SK-N-SH (cell line): Measurements from ENCODE around the gene CSTF2. TPM values are rescaled to one million over a fixed set of nuclear protein-coding genes. Genes with fewer than 3 reads are reported as not detected.

Source experiments
- CTCF ChIA-PET: fragments of 300-600, 350-600 bp; formaldehyde crosslinking; extraction: SDS; loops from one replicate; lab custom pipeline; 2021; lab: Yijun Ruan, JAX
- POLR2A ChIA-PET: fragments of 350-600 bp; sonication (Branson Sonifier 250); formaldehyde crosslinking; extraction: SDS; loops from one replicate; lab custom pipeline; 2020; ENCODE audit warnings: antibody characterized with exemption, inconsistent platforms; lab: Yijun Ruan, JAX
- DNase-seq: peaks from one replicate; pipeline ENCODE4 v3.0.0; 2012
- H2AFZ ChIP-seq: fragments of 200-600 bp; sonication (generic); 2 replicates; pipeline ENCODE4 v1.8.1; 2016; ENCODE audit warnings: antibody characterized with exemption, mild to moderate bottlenecking, low read depth
- H3F3A ChIP-seq: fragments of 200-600 bp; sonication (generic); replicated peaks from 2 replicates; pipeline ENCODE3; 2016; ENCODE audit warnings: antibody characterized with exemption, mild to moderate bottlenecking; ENCODE audit not compliant: insufficient read depth
- H3K27ac ChIP-seq, 2 experiments: fragments of 200-500 bp in 1 of 2; fragments of 200-600 bp in 1 of 2; sonication (Bioruptor generic) in 1 of 2; sonication (generic), shearing (Covaris generic) in 1 of 2; 2 replicates each; pipeline versions ENCODE4 v1.5.1 to v1.6.1; 2014 to 2016; ENCODE audit warnings: low read depth in 2 of 2, inconsistent platforms in 1 of 2, low read length in 1 of 2, mild to moderate bottlenecking in 1 of 2, mixed read lengths in 1 of 2
- H3K27me3 ChIP-seq: fragments of 200-600 bp; sonication (generic), shearing (Covaris generic); 2 replicates; pipeline ENCODE4 v1.6.1; 2016; ENCODE audit warnings: mixed run types; ENCODE audit not compliant: insufficient read depth
- H3K36me3 ChIP-seq, 2 experiments: fragments of 200-500 bp in 1 of 2; fragments of 200-600 bp in 1 of 2; sonication (Bioruptor generic) in 1 of 2; sonication (generic) in 1 of 2; replicated peaks in 1 of 2; 2 replicates each; pipeline versions ENCODE3 to v1.5.1; 2014 to 2016; ENCODE audit warnings: low read length in 1 of 2, mild to moderate bottlenecking in 1 of 2; ENCODE audit not compliant: insufficient read depth in 2 of 2, control insufficient read depth in 1 of 2
- H3K4me1 ChIP-seq, 2 experiments: fragments of 200-500 bp in 1 of 2; fragments of 200-600 bp in 1 of 2; sonication (Bioruptor generic) in 1 of 2; sonication (generic), shearing (Covaris generic) in 1 of 2; 2 replicates each; pipeline versions ENCODE4 v1.5.1 to v1.6.1; 2014 to 2016; ENCODE audit warnings: low read depth in 1 of 2, low read length in 1 of 2, mixed run types in 1 of 2; ENCODE audit not compliant: insufficient read depth in 2 of 2, control insufficient read depth in 1 of 2
- H3K4me2 ChIP-seq: fragments of 200-600 bp; sonication (generic), shearing (Covaris generic); 2 replicates; pipeline ENCODE4 v1.6.1; 2017; ENCODE audit warnings: mixed run types
- H3K4me3 ChIP-seq, 2 experiments: fragments of 200-500 bp in 1 of 2; fragments of 200-600 bp in 1 of 2; sonication (Bioruptor generic) in 1 of 2; sonication (generic), shearing (Covaris generic) in 1 of 2; 2 replicates each; pipeline versions ENCODE4 v1.5.1 to v1.8.1; 2014 to 2016; ENCODE audit warnings: low read depth in 2 of 2, inconsistent platforms in 1 of 2, low read length in 1 of 2, mild to moderate bottlenecking in 1 of 2, mixed read lengths in 1 of 2, moderate library complexity in 1 of 2
- H3K79me2 ChIP-seq: fragments of 200-600 bp; sonication (generic); 2 replicates; pipeline ENCODE4 v1.8.1; 2017; ENCODE audit warnings: mild to moderate bottlenecking; ENCODE audit not compliant: insufficient read depth
- H3K9ac ChIP-seq: fragments of 200-600 bp; sonication (generic); 2 replicates; pipeline ENCODE4 v1.6.1; 2017; ENCODE audit warnings: mixed run types
- H3K9me2 ChIP-seq: fragments of 200-600 bp; sonication (generic); 2 replicates; pipeline ENCODE4 v1.6.1; 2017; ENCODE audit warnings: mixed run types
- H3K9me3 ChIP-seq: fragments of 200-600 bp; sonication (generic); 2 replicates; pipeline ENCODE4 v1.6.1; 2017; ENCODE audit warnings: mixed run types, mild to moderate bottlenecking, moderate library complexity
- H4K20me1 ChIP-seq: fragments of 200-600 bp; sonication (generic); 2 replicates; pipeline ENCODE4 v1.6.1; 2017; ENCODE audit warnings: mild to moderate bottlenecking, mixed run types; ENCODE audit not compliant: insufficient read depth
- CHD2 ChIP-seq: fragments of 150-350 bp; IDR thresholded peaks from 2 replicates; pipeline ENCODE4 v1.6.1; 2018; ENCODE audit warnings: low read length; ENCODE audit not compliant: partially characterized antibody
- EP300 ChIP-seq, 2 experiments: IDR thresholded peaks; 2 replicates each; pipeline versions ENCODE4 v1.4.0 to v1.6.1; 2012; ENCODE audit warnings: borderline replicate concordance in 1 of 2, low read depth in 1 of 2, low read length in 1 of 2
- EZH2phosphoT487 ChIP-seq: fragments of 200-600 bp; sonication (generic); IDR thresholded peaks from 2 replicates; pipeline ENCODE4 v1.6.1; 2017; ENCODE audit warnings: low read depth, mixed run types, mild to moderate bottlenecking, antibody characterized with exemption, moderate library complexity, borderline replicate concordance
- GABPA ChIP-seq: IDR thresholded peaks from 2 replicates; pipeline ENCODE4 v1.4.0; 2012; ENCODE audit warnings: low read depth, mild to moderate bottlenecking
- IRF3 ChIP-seq: fragments of 150-350 bp; IDR thresholded peaks from 2 replicates; pipeline ENCODE4 v1.6.1; 2016; ENCODE audit warnings: mild to moderate bottlenecking, low read depth, low read length
- JUND ChIP-seq: IDR thresholded peaks from 2 replicates; pipeline ENCODE4 v1.4.0; 2012
- MAX ChIP-seq: IDR thresholded peaks from 2 replicates; pipeline ENCODE4 v1.4.0; 2012; ENCODE audit warnings: low read depth
- MXI1 ChIP-seq: IDR thresholded peaks from 2 replicates; pipeline ENCODE4 v1.6.1; 2012; ENCODE audit warnings: mild to moderate bottlenecking, low read depth, low read length, improper control_type of control experiment
- PBX3 ChIP-seq: IDR thresholded peaks from 2 replicates; pipeline ENCODE4; 2012
- POLR2AphosphoS5 ChIP-seq: IDR thresholded peaks from 2 replicates; pipeline ENCODE4 v1.6.1; 2012; ENCODE audit warnings: low read depth, low read length
- RAD21 ChIP-seq: IDR thresholded peaks from 2 replicates; pipeline ENCODE4 v1.6.1; 2012; ENCODE audit warnings: mild to moderate bottlenecking, low read length
- RCOR1 ChIP-seq: fragments of 150-350 bp; IDR thresholded peaks from 2 replicates; pipeline ENCODE4 v1.6.1; 2017; ENCODE audit warnings: antibody characterized with exemption, low read length
- SMC3 ChIP-seq: IDR thresholded peaks from 2 replicates; pipeline ENCODE4 v1.6.1; 2012; ENCODE audit warnings: low read depth, low read length, improper control_type of control experiment
- TCF12 ChIP-seq: IDR thresholded peaks from 2 replicates; pipeline ENCODE4 v1.4.0; 2012
- TEAD4 ChIP-seq: IDR thresholded peaks from 2 replicates; pipeline ENCODE4 v1.4.0; 2012; ENCODE audit warnings: mild to moderate bottlenecking, borderline replicate concordance; ENCODE audit not compliant: insufficient read depth
- USF1 ChIP-seq: IDR thresholded peaks from 2 replicates; pipeline ENCODE4 v1.4.0; 2012; ENCODE audit warnings: low read depth, borderline replicate concordance
- ZBTB33 ChIP-seq: IDR thresholded peaks from 2 replicates; pipeline ENCODE4 v1.4.0; 2012; ENCODE audit warnings: low read depth, borderline replicate concordance
- WGBS: methylation state at CpG from one replicate; pipeline ENCODE4 v1.1.6; 2017; ENCODE audit warnings: low lambda C conversion rate; 5-methylcytosine and 5-hydroxymethylcytosine counted together
- polyA plus RNA-seq, 3 experiments: library from polyadenylated mRNA; depleted of rRNA; stranded (reverse); fragments of >200 nt; gene quantifications; 2 replicates each; pipeline ENCODE4 v1.2.3, GENCODE V29; 2012

CSTF2 gene
- polyA plus RNA-seq, 1 of the 3 experiments (the other 2 are of a cell fraction): 33.1 TPM

GRCh38 chrX:100802843-100803242 is 17.3 kb upstream of the CSTF2 start:
- no peaks in the 10 kb centered on the region; the same call in 1 of the 2 replicates for H3K9me3 ChIP-seq
- ChIA-PET CTCF (interaction anchor here (0.9 kb wide), 1 partner anchor 132 kb away, joined by 6 read pairs; no protein-coding TSS in a partner anchor), POLR2A (no interaction called here)
- no peaks in the 10 kb centered on the region for H3K36me3 ChIP-seq
- DNase-seq: no peak
- H3K79me2 ChIP-seq: no peaks in the 10 kb centered on the region
- 0 out of 2 replicates have a peak, but pooled peaks cover 6% of the 10 kb centered on the region for H3K27me3 ChIP-seq
- 23% methylated on average over 3 of the region's 3 CpGs for WGBS
- H3K27ac ChIP-seq: no peak overlapping the region
- H3K9ac ChIP-seq: no peak overlapping the region
- H2AFZ ChIP-seq: no peak overlapping the region
- H3K4me3 ChIP-seq: no peak overlapping the region
- no peaks in the 10 kb centered on the region for H4K20me1 ChIP-seq
- TF ChIP-seq ZBTB33 (no peak), PBX3 (no peak), RCOR1 (no peak), EZH2phosphoT487 (no peak), IRF3 (no peak), TCF12 (no peak), JUND (no peak), EP300 (IDR thresholded peaks at IDR 0.05; ENCODE audit: borderline replicate concordance in 1 of 2, low read depth in 1 of 2, low read length in 1 of 2) (no peak), RAD21 (no peak), SMC3 (no peak), MXI1 (no peak), POLR2AphosphoS5 (no peak), TEAD4 (no peak), USF1 (no peak), CHD2 (no peak), MAX (no peak), GABPA (no peak)
- H3K9me2 ChIP-seq: no peaks in the 10 kb centered on the region
- no peak overlapping the region for H3K4me2 ChIP-seq
- H3K4me1 ChIP-seq: no peaks in the 10 kb centered on the region
- H3F3A ChIP-seq: no peaks in the 10 kb centered on the region
